Stimulated activated CD4-positive, alpha-beta T cell treated with anti-CD3 and anti-CD28 coated beads, TNF-alpha, amount 100 ng/mL, for 24 hours (primary cell): ENCODE measurements around the gene TIAM1.
A peak's percentile ranks its signal among the peaks of the same experiment; 100 is the strongest.

Experiments used
- DNase-seq, 3 experiments: peaks; one replicate each; pipeline ENCODE4 v3.0.0-alpha.2; 2020; ENCODE audit warnings: low read depth in 3 of 3

The TIAM1 gene, protein sequence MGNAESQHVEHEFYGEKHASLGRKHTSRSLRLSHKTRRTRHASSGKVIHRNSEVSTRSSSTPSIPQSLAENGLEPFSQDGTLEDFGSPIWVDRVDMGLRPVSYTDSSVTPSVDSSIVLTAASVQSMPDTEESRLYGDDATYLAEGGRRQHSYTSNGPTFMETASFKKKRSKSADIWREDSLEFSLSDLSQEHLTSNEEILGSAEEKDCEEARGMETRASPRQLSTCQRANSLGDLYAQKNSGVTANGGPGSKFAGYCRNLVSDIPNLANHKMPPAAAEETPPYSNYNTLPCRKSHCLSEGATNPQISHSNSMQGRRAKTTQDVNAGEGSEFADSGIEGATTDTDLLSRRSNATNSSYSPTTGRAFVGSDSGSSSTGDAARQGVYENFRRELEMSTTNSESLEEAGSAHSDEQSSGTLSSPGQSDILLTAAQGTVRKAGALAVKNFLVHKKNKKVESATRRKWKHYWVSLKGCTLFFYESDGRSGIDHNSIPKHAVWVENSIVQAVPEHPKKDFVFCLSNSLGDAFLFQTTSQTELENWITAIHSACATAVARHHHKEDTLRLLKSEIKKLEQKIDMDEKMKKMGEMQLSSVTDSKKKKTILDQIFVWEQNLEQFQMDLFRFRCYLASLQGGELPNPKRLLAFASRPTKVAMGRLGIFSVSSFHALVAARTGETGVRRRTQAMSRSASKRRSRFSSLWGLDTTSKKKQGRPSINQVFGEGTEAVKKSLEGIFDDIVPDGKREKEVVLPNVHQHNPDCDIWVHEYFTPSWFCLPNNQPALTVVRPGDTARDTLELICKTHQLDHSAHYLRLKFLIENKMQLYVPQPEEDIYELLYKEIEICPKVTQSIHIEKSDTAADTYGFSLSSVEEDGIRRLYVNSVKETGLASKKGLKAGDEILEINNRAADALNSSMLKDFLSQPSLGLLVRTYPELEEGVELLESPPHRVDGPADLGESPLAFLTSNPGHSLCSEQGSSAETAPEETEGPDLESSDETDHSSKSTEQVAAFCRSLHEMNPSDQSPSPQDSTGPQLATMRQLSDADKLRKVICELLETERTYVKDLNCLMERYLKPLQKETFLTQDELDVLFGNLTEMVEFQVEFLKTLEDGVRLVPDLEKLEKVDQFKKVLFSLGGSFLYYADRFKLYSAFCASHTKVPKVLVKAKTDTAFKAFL (N-terminal part only)

DNA sequence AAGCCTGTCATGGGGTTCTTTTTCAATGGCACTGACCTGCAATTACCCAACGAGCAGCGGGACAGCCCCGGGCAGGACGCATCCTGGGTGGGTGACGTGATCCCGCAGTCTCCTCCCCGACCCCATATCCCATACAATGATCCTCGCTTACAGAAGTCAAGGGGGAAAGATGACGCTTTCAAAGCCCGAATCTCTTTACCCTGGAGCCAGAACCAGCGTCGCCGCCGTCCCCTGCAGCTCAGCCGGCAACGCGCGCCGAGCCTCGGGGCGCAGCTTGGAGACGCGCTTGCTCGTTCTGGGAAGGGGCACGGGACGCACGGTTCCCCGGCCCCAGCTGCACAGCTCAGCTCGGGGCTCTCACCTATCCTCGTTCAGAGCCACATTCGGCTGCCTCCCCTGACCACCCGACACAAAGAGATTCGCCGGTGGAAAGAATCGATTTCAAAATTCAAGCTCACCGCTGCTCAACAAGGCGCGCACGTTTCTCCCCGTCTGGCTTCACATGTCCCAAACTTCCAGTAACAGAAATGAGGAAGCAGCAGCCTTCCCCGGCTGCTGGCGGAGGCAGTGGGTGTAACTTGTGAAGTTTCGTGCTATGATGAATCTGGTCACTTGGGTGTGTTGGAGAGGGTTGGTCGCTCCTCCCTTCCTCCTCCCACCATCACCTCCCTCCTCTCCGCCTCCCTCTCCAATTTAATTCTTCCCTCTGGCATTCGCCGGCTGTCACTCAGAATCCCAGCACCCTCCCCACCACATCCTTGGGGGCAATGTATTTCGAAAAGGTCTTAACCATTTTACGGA, at the start of gene TIAM1:
Gene TIAM1, minus strand, starts transcription at position 582 of the 801 bp plus-strand sequence. CDS start 77,289 bp downstream, outside the sequence.
- DNase-seq = peak in 1 of 3 experiments; percentile 42

DNA sequence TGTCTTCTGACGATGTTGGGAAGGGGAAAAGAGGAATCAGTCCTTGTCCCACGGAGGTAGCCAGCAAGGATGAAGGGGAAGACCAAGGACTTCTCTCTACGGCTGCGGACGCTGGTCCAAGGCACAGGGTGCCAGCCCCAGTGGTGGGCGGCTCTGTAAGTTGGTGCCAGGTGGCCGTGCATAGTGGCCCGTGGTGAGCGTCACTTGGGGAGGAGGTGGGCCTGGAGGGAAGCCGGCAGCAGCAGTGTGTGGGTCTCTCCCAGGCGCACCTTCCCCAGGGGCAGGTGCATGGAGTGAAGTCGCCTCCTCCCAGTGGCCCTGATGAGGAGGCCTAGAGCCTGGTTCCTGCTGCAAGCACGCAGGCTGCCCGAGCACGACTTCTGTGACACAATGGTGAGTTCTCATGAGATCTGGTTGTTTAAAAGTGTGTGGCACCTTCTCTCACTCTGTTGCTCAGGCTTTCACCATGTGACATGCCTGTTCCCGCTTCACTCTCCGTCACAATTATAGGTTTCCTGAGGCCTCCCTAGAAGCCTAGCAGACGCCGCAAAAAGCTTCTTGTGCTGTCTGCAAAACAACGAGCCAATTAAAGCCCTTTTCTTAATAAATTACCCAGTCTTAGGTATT, 43.6 kb upstream of the TIAM1 start:
- no peak for DNase-seq

DNA sequence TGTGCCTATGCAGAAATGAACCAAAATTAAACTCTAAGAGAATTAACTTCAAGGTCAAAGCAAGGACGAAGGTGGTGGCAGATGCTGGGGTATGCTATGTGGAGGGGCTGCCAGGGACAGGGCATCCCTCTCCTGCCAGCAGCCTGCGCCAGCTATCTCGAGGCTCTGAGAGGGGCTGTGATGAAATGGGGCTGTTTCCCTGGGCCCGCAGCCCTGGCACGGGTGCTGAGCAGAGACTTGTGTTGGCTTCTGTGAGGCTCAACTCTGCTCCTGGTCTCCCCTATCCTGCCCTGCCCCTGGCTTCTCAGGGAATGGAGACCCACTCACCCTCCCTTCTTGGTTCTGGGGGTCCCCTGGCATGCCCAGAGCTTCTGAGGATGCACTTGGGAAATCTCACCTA, 41.9 kb upstream of the TIAM1 start:
- no peak for DNase-seq

DNA sequence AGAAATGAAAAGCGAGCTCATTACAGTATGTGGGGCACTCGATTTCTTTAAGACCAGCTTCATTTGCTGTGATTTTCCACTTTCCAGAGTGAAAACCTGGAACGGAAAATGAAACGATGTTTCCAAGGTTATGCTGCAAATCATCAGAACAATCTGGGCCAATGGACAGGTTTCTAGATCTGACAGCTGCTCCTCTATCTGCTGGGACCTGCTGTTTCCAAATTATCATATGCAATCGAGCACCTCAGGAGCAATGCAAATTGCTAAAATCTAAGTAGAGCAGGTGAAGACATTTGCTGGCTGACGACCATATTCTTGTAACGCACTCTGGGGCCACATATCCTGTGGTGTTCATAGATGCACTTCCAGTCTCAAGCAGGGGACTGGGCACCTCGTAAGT, 39.7 kb upstream of the TIAM1 start:
- DNase-seq = no peak

DNA sequence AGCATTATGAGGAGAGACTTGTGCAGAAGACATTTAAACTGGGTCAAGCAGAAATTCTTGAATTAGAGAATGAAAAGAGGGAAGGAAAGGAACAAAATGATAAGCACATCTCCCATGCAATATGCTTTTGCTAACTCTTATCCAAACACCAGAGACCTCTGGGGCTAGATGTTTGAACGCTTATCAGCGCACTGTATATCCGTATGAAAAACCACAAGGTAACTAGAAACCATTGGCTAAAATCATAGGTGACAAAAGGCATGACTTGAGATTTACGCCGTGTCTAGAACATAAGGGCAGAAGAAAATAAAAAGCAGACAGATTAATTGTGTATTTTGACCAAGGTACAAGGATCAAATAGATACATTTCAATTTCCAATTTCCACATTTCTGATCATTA, 38.0 kb upstream of the TIAM1 start:
- no peak for DNase-seq

DNA sequence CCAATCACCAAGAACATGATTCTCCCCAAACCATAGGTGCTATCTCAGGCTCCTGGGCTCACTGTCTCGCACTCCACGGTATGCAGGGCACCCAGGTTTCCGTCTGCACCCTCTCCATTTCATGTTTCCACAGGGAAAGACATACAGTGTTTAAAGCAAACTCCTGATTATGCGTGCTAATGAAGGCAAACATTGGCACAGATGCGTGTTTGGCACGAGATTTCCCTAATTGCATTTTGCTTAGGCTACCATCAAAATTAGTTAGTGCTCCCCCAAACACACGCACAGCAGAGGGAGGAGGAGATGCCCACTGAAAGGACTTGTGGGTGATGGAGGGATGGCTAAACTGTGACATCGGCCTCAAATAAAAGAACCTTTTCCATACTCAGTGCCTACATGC, 32.2 kb upstream of the TIAM1 start:
- no peak for DNase-seq

DNA sequence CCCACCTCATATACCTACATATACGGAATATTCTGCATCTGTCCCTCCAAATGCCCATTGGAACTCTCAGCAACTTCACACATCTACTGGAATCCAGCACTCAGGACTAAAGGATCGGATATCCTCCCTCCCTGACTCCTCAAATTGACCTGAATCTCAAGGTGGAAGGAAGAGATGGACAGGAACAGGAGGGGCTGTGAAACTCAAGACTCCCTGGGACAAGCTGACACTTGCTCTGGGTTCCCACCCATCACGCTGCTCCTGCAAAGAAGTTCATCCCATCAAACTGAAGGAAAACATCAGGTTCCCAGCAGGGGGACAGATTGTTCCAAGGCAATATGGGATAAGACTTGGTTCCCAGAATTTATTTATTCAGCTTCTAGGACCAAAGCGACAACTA, 30.3 kb upstream of the TIAM1 start:
- no peak for DNase-seq

DNA sequence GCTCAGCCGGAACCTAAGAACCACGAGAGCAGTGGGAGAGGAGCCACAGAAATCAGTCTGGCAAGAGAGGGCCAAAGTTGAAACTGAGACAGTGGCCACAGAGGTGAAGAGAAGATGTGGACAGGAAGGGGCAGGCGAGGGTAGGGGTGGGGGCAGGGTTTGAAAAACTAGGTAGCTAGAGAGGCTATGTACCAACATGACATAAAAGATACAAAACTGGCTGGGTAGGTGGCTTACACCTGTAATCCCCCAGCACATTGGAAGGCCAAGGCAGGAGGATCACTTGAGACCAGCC, 28.4 kb upstream of the TIAM1 start:
- DNase-seq = no peak

DNA sequence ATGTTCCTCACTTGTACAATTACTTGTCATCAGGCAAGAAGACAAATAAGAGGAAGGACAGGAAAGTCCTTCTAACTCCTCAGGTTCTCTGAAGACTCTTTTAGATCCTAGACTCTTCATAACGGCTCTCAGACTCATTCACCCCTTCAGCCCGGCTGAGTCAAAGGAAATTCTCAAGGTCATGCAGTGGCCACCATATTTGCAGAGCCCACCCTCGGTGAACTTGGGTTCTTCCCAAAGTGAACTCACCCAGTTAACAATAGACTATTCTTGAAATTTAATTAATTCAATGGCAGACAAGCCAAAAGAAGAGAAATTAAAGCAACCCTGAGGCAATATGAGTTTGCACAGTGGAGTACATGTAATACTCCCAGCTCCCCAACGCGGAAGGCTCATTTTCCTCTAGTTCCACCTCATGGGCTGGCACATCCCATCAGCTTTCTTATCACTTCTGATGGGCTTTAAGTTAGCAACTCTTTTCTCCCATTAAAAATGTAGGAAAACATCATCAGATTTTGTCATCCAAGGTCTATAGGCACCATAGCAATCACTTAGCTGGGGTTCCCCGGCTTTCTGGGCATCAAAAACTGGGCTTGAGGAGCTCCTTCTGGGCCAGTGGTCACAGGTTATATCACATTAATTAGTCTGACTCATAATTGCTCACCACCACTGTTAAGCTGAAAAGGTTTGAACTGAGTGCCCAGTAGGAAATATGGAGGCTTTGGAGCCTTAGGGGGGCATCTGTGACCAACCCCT, 27.8 kb upstream of the TIAM1 start:
- no peak for DNase-seq

DNA sequence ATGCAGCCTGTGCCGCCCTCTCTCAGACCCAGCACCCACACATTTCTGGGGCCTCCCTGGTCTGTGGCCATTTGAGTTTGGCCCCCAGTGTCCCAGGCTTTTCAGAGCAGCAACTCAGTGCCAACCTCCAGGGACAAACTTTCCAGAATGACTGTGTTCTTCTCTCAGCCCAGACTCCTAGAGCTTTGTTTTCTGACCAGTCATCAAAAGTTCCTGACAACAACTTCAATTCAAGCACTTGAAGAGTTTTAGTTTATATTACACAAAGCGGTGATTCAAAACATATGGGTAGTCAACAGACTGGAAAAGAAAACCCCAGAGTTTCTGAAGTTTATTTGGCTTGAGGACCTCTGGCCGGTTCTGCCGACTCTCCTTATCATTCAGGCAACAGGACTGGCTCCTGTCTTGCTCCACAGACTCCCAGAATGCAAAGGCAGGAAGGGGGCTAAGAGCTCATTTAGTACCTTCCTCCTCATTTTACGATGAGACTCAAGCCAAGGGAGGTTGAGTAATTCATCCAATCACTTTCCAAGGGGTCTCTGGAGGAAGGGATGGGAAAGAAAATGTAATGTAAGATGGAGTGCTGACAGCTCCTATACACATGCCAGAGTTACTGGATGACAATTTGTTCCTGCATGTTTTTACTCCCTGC, 27.0 kb upstream of the TIAM1 start:
- DNase-seq = no peak

DNA sequence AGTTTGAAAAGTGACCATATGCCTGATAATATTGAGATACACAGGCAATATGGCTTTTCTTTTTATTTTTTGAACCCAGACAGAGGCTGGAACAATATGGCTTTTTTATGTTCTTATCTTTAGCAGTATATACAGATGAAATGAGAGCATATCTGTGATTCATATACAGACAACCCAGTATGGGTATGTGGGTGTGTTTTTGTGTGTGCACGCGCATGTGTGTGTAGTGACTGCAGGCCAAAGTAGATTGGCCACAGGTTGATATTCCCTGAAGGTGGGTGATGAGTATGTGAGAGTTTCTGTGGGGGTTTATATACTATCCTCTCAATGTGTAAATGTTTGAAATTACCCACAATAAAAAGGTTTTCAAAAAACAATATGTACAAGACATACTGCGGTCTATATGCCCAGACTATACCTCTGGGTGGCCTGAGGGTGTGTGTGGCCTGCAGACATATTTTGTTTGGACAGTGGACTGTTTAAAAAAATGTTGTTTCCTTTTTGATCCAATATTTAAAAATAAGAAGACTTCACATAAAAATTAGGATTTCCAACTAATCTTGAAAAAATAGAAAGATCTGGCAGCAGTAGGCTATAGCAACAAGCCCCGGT, 26.3 kb upstream of the TIAM1 start:
- DNase-seq = no peak

DNA sequence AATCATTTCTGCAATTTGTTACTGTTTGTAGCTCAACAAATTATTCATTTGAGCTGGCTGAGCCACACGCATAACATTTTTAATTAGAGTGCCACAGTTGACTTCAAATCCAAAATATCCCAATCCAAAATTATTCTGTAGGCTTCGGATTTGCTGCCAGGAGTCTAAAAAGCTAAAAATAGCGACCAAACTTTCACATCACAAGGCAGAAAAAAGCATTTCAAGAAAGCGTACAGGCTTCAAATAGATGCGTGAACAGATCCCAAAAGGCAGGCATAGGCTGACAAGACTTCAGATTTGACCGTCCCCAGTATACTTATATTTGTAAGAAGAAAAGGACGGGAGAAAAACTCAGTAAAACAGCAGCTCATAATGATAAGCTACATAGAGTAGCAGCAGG, 24.3 kb upstream of the TIAM1 start:
- DNase-seq = no peak

DNA sequence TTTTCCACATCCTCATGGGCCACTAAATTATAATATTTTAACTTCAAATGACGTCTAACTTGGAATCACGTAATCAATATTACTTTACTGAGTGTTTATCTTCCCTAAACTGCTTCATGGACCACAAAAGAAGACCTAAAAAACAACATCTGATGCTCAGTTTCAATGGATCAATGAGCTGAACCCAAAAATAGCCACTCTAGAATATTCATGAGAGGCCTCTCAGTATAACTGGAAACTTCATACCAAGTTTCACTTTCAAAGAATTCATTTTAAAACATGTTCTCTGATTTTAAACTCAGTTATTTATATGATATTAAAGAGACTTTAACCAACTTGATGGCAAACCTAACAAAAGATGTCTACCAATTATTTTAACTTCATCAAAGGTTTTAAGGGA, 23.7 kb upstream of the TIAM1 start:
- DNase-seq = no peak

DNA sequence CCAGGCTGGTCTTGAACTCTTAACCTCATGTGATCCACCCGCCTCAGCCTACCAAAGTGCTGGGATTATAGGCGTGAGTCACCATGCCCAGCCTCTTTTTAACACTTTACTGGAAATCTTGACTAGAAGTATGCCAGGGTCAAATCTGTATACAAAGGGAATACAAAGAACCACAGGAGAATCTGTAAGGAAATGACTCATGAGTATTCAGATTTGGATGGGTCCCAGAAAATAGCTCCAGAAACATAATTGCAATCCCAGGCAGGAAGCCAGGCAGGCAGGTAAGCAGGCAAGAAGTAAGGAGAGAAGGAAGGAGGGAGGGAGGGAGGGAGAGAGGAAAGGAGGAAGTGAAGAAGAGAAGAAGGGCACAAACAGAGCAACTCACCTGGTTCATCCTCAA, 22.8 kb upstream of the TIAM1 start:
- DNase-seq = no peak

DNA sequence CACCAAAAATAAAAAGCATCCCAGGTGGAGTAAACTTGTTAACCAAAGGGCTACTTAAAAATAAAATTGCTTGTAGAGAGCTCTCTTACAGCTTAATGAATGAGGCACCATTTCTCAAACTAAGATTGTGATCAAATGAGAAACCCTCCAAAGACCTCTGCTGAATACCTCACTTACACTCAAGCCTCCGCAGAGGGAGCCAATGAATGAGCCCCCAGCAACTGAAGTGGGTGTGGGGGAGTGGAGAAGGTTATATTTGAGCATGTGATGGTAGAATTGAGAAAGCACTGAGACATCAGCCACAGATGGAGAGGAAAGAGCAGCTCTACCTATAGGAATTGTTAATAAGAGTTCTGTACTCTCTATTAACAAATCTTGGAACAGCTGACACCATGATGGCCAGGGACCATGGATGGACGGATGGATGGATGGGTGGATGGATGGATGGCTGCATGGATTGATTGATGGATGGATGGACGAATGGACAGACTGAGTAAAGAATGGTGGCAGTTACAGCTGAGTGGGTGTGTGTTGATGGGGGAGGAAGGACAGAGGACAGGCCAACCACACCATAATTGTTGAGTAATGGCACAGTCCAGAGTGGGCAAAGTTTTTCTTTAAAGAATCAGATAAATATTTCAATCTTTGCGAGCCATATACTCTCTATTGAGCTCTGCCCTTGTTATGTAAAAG, 20.3 kb upstream of the TIAM1 start:
- no peak for DNase-seq

DNA sequence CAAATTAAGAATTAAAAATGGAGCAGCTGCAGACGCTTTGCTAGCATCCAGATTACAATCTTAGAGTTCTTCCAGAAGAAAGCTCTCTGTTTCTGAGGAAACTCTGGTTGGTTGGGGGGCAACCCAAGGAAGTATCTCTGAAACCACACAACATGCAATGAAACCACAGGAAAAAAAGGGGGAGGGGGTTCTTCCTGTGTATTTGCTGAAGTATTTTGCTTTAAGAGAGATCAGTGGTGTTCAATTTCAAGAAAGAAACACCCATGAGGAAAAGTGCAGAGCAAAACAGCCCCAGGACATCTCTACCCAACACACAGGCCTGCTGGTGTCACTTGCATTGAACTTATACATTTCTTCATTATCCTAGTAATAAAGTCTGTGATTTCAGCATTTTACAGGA, 19.7 kb upstream of the TIAM1 start:
- no peak for DNase-seq

DNA sequence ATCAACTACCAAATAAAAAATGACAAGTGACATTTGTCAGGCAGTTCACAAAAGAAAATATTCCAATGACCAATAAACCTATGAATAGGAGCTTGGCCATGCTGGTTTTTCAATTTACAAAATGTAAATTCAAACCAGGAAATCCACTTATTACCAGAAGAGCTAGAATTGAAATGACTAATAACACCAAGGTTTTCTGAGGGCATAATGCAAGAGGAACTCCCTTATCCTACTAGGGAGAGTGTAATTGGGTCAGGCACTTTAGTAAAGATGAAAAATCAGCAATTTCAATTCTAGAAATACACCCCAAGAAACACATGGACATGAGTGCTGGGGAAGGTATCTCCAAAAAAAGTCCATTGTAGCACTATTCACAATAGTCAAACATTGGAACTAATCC, 16.7 kb upstream of the TIAM1 start:
- DNase-seq = no peak

DNA sequence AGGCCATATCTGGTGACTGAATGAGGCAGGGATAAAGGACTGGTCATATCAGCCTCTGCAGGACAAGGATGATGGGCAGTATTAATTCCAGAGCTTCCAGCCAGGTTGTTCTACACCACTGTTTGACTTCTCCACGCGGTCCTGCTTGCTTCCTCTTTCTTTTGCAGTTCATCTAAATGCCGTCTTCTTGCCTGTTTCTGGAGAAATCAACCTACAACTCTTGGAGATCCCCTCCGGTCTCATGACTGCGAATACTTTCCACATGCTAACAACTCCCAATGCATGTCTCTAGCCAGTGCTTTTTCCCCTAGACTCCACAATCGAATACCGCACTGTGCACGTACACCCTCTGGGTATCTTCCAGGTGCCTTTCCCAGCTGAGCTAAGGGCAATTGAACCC, 14.1 kb upstream of the TIAM1 start:
- no peak for DNase-seq

DNA sequence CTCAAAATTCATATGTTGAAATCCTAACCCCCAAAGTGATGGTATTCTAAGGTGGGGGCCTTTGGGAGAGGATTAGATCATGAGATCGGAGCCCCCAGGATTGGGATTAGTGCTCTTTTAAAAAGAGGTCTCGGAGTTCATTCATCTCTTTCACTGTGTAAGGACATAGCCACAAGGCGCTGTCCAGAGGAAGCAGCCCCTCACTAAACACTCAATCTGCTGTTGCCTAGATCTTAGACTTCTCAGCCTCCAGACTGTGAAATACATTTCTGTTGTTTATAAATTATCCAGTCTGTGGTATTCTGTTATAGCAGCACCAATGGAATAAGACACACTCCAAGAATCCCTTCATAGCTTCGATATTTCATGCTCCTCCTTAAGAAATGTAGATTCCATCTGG, 12.4 kb upstream of the TIAM1 start:
- DNase-seq = no peak
